OCI-LY1 (cell line): ENCODE measurements around the gene SLIT3.

Experiments used
- EZH2 ChIP-seq: fragments of 200-600 bp; sonication (generic), shearing (Covaris generic); IDR thresholded peaks from 2 replicates; pipeline ENCODE4 v1.8.0; 2017; ENCODE audit warnings: borderline replicate concordance, mixed run types, mild to moderate bottlenecking, antibody characterized with exemption, low read length, moderate library complexity, mixed read lengths
- TF ChIP-seq, protein P1 (sequence below): fragments of 200-600 bp; sonication (generic), shearing (Covaris generic); IDR thresholded peaks from 2 replicates; pipeline ENCODE4 v1.5.1; 2017; ENCODE audit warnings: mild to moderate bottlenecking, antibody characterized with exemption, low read length, moderate library complexity, mixed read lengths

DNA sequence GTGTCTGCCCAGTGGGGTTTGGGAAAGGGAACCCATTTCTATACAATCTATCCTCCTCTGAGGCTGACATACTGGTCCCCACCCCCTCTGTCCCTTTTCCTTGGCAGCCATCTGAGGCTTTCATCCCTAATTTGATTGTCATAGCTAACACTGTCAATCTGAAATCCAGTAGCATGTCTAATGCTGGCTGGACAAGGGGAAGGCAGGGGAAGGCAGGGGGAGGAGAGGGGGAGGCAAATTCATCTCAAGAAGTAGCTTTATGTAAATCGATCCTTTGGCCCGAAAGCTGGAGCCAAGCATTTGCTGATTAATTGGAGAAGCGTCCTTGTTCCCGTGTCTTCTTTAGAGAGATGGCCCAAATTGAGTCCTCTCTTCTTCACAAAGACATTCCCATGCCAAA is 407.7 kb downstream of the SLIT3 start:
- TF ChIP-seq EZH2: no peak
- TF ChIP-seq, protein P1, sequence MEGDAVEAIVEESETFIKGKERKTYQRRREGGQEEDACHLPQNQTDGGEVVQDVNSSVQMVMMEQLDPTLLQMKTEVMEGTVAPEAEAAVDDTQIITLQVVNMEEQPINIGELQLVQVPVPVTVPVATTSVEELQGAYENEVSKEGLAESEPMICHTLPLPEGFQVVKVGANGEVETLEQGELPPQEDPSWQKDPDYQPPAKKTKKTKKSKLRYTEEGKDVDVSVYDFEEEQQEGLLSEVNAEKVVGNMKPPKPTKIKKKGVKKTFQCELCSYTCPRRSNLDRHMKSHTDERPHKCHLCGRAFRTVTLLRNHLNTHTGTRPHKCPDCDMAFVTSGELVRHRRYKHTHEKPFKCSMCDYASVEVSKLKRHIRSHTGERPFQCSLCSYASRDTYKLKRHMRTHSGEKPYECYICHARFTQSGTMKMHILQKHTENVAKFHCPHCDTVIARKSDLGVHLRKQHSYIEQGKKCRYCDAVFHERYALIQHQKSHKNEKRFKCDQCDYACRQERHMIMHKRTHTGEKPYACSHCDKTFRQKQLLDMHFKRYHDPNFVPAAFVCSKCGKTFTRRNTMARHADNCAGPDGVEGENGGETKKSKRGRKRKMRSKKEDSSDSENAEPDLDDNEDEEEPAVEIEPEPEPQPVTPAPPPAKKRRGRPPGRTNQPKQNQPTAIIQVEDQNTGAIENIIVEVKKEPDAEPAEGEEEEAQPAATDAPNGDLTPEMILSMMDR: no peak
